Measurements from ENCODE around the gene LOXL4.

- TF ChIP-seq CTCF (IDR thresholded peaks at IDR 0.05), result no peak
- no peak for TF ChIP-seq POLR2A (IDR thresholded peaks at IDR 0.05)
These were observed 17.4 kb upstream of the LOXL4 start for GRCh38 chr10:98285416-98285815.

All from Peyer's patch (tissue), 4 donors.